Esophagus (tissue), 2 donors: ENCODE data around the gene UBE2H. TPM values are rescaled to one million over a fixed set of nuclear protein-coding genes. Genes with fewer than 3 reads are reported as not detected.

Experiments
- H3K27ac ChIP-seq, 2 donors: one replicate each; pipeline ENCODE4 v1.5.1; 2013; ENCODE audit warnings: low read depth in 2 of 2, mild to moderate bottlenecking in 2 of 2, inconsistent platforms in 1 of 2, low read length in 1 of 2, moderate library complexity in 1 of 2
- H3K27me3 ChIP-seq, 2 donors: one replicate each; pipeline ENCODE4 v1.6.1; 2013; ENCODE audit warnings: low read length in 2 of 2, control low read depth in 1 of 2, mild to moderate bottlenecking in 1 of 2; ENCODE audit not compliant: insufficient read depth in 2 of 2, control insufficient read depth in 1 of 2
- H3K36me3 ChIP-seq, 2 donors: one replicate each; pipeline ENCODE4 v1.6.1; 2013; ENCODE audit warnings: low read length in 1 of 2; ENCODE audit not compliant: control insufficient read depth in 2 of 2, insufficient read depth in 2 of 2
- H3K4me1 ChIP-seq, 2 donors: one replicate each; pipeline ENCODE4 v1.6.1; 2013; ENCODE audit warnings: low read length in 1 of 2; ENCODE audit not compliant: control insufficient read depth in 2 of 2, insufficient read depth in 2 of 2
- H3K4me3 ChIP-seq, 2 donors: one replicate each; pipeline ENCODE4 v1.5.1; 2013; ENCODE audit warnings: low read length in 2 of 2, mild to moderate bottlenecking in 2 of 2, low read depth in 1 of 2, moderate library complexity in 1 of 2
- H3K9me3 ChIP-seq, 2 donors: one replicate each; pipeline ENCODE4 v1.6.1; 2013; ENCODE audit warnings: mild to moderate bottlenecking in 2 of 2, low read depth in 1 of 2, low read length in 1 of 2, moderate library complexity in 1 of 2; ENCODE audit not compliant: control insufficient read depth in 2 of 2, insufficient read depth in 1 of 2
- WGBS, 2 donors: extraction: QIAGEN DNeasy Blood & Tissue Kit; methylation state at CpG; one replicate each; pipeline ENCODE4 v1.1.7; 2013; 5-methylcytosine and 5-hydroxymethylcytosine counted together
- polyA plus RNA-seq, 2 donors: library from polyadenylated mRNA; stranded (reverse); fragments of 200-250 nt; gene quantifications; one replicate each; pipeline ENCODE4 v1.2.3, GENCODE V29; 2013
- donor health status: healthy with polysubstance abuse.
- donor health status: Bipolar disorder and iron deficiency.

Gene UBE2H
- polyA plus RNA-seq, 2 donors: 31.1 to 51.1 TPM

- H3K36me3 ChIP-seq: no peaks in the 10 kb centered on the region
- H3K4me1 ChIP-seq: peaks cover 10 to 20% of the 10 kb centered on the region in 2 donors
- H3K27ac ChIP-seq: no peak overlapping the region
- peaks cover 6 to 47% of the 10 kb centered on the region in 2 donors for H3K27me3 ChIP-seq
- no peaks in the 10 kb centered on the region for H3K9me3 ChIP-seq
- peak overlapping the region in 1 of 2 donors; percentile 9 for H3K4me3 ChIP-seq
- WGBS, 2 donors: 10 to 12% methylated on average over 42 of the region's 42 CpGs
Measured at GRCh38 chr7:129782818-129783583, 169.8 kb downstream of the UBE2H start.

- Histone ChIP-seq H3K27ac (no peak overlapping the region), H3K27me3 (peaks cover 6 to 51% of the 10 kb centered on the region in 2 donors), H3K4me1 (peaks cover 10 to 20% of the 10 kb centered on the region in 2 donors), H3K9me3 (no peaks in the 10 kb centered on the region), H3K36me3 (no peaks in the 10 kb centered on the region), H3K4me3 (peak overlapping the region in 1 of 2 donors; percentile 65)
- WGBS, 2 donors: 3 to 6% methylated on average over 69 to 73 of the region's 73 CpGs
Measured at GRCh38 chr7:129781928-129782817, 170.6 kb downstream of the UBE2H start.

GRCh38 chr7:129780974-129781927, 171.5 kb downstream of the UBE2H start:
- Histone ChIP-seq H3K27me3 (peaks cover 6 to 50% of the 10 kb centered on the region in 2 donors), H3K27ac (no peak overlapping the region), H3K36me3 (no peaks in the 10 kb centered on the region), H3K9me3 (no peaks in the 10 kb centered on the region), H3K4me3 (peak overlapping the region; percentile 65 to 68), H3K4me1 (peaks cover 10 to 20% of the 10 kb centered on the region in 2 donors)
- WGBS, 2 donors: 2% methylated on average over 47 to 55 of the region's 55 CpGs

Other genes with a start within 250 kb of the UBE2H start
- 1 to 10 TPM; 6.5 to 7.2 TPM for gene ZC3HC1, start 98.4 kb upstream of the UBE2H start, polyA plus RNA-seq
- gene KLHDC10, start 117.6 kb upstream of the UBE2H start, polyA plus RNA-seq: 1 to 10 TPM; 6.6 to 7.3 TPM